Keratinocyte (primary cell): ENCODE results near the gene STXBP3. TPM values are rescaled to one million over a fixed set of nuclear protein-coding genes. Genes with fewer than 3 reads are reported as not detected.

Source experiments
- DNase-seq: peaks from one replicate; pipeline ENCODE4 v3.0.0-alpha.2; 2011; ENCODE audit warnings: low read depth, missing footprints, low spot score
- FAIRE-seq: peaks from 2 replicates; lab custom pipeline; 2011; peaks lifted over from hg19 to GRCh38; lab: Jason Lieb, UNC
- H2AFZ ChIP-seq: 2 replicates; pipeline ENCODE4 v1.6.0; 2012; ENCODE audit warnings: low read length, control low read depth, inconsistent platforms; ENCODE audit not compliant: control insufficient read depth
- H3K27ac ChIP-seq: 2 replicates; pipeline ENCODE4 v1.5.1; 2011; ENCODE audit warnings: low read length; ENCODE audit not compliant: control insufficient read depth, insufficient read depth
- H3K27me3 ChIP-seq: 3 replicates; pipeline ENCODE4 v1.6.0; 2011; ENCODE audit warnings: low read length; ENCODE audit not compliant: control insufficient read depth, insufficient read depth; ENCODE audit errors: extremely low read depth
- H3K36me3 ChIP-seq, 2 experiments: 2 replicates in 1 of 2; 3 replicates in 1 of 2; pipeline ENCODE4 v1.5.1; 2011; ENCODE audit warnings: low read length in 2 of 2, mild to moderate bottlenecking in 1 of 2; ENCODE audit not compliant: control insufficient read depth in 2 of 2, insufficient read depth in 2 of 2; ENCODE audit errors: extremely low read depth in 1 of 2
- H3K4me1 ChIP-seq: 3 replicates; pipeline ENCODE4 v1.5.1; 2011; ENCODE audit warnings: low read length; ENCODE audit not compliant: control insufficient read depth, insufficient read depth; ENCODE audit errors: extremely low read depth
- H3K4me2 ChIP-seq: 3 replicates; pipeline ENCODE4 v1.6.0; 2011; ENCODE audit warnings: low read depth, low read length; ENCODE audit not compliant: control insufficient read depth, insufficient read depth; ENCODE audit errors: extremely low read depth
- H3K4me3 ChIP-seq, 3 experiments: fragments of 200-600 bp in 1 of 3; sonication (generic) in 1 of 3; 2 replicates in 2 of 3; 3 replicates in 1 of 3; pipeline ENCODE4 v1.5.1; 2011 to 2016; ENCODE audit warnings: low read length in 3 of 3, mild to moderate bottlenecking in 3 of 3, control low read depth in 2 of 3, inconsistent platforms in 1 of 3, low read depth in 1 of 3, mixed read lengths in 1 of 3, mixed run types in 1 of 3, moderate library complexity in 1 of 3; ENCODE audit not compliant: control insufficient read depth in 2 of 3, insufficient read depth in 2 of 3; ENCODE audit errors: extremely low read depth in 1 of 3
- H3K79me2 ChIP-seq: 2 replicates; pipeline ENCODE4 v1.6.0; 2012; ENCODE audit warnings: low read length; ENCODE audit not compliant: control insufficient read depth, insufficient read depth
- H3K9ac ChIP-seq: 3 replicates; pipeline ENCODE4 v1.6.0; 2011; ENCODE audit warnings: low read length; ENCODE audit not compliant: control insufficient read depth, insufficient read depth; ENCODE audit errors: extremely low read depth
- H3K9me1 ChIP-seq: 3 replicates; pipeline ENCODE4 v1.6.0; 2011; ENCODE audit warnings: low read length; ENCODE audit not compliant: control insufficient read depth, insufficient read depth; ENCODE audit errors: extremely low read depth
- H3K9me3 ChIP-seq: 2 replicates; pipeline ENCODE4 v1.5.1; 2012; ENCODE audit warnings: low read depth, low read length; ENCODE audit not compliant: control insufficient read depth
- H4K20me1 ChIP-seq: 3 replicates; pipeline ENCODE4 v1.6.0; 2011; ENCODE audit warnings: low read length; ENCODE audit not compliant: control insufficient read depth, insufficient read depth; ENCODE audit errors: extremely low read depth
- CTCF ChIP-seq, 3 experiments: IDR thresholded peaks in 1 of 3; conservative IDR thresholded peaks in 1 of 3; optimal IDR thresholded peaks in 1 of 3; 2 replicates in 2 of 3; 3 replicates in 1 of 3; pipeline versions ENCODE3 to v1.5.1; 2011; ENCODE audit warnings: low read length in 3 of 3, mild to moderate bottlenecking in 3 of 3, moderate library complexity in 2 of 3, control low read depth in 1 of 3, inconsistent platforms in 1 of 3; ENCODE audit not compliant: insufficient read depth in 2 of 3; ENCODE audit errors: extremely low read depth in 1 of 3
- EZH2 ChIP-seq: IDR thresholded peaks from one replicate; pipeline ENCODE4 v1.6.1; 2012; ENCODE audit warnings: inconsistent platforms, mild to moderate bottlenecking, low read length, moderate library complexity
- dilution Hi-C: fragments of 300-500 bp; cut with MboI; formaldehyde crosslinking; loops from one replicate; pipeline ENCODE4 v1.7.0; 2020; ENCODE audit warnings: low sequenced_read_pairs; ENCODE audit not compliant: extremely low pct_ligation_motif_present
- polyA plus RNA-seq, 5 experiments: library from polyadenylated mRNA; depleted of rRNA in 3 of 5; stranded (reverse) in 3 of 5; stranded (forward) in 1 of 5; unstranded in 1 of 5; fragments of >200 nt; gene quantifications; 1 replicate in 1 of 5; 2 replicates in 3 of 5; 3 replicates in 1 of 5; pipeline versions ENCODE4 v1.2.1 to v1.2.3, GENCODE V29; 2011 to 2012; ENCODE audit warnings: missing spikeins in 2 of 5, low read depth in 1 of 5, low replicate concordance in 1 of 5

STXBP3 gene
- polyA plus RNA-seq, 1 donor (not counting 4 experiments of a cell fraction or from before 2014, with no cell fraction given), result 36.3 TPM

GRCh38 chr1:108845991-108846390 lies 99.5 kb downstream of the STXBP3 start:
- peaks cover 19% of the 10 kb centered on the region for H3K4me1 ChIP-seq
- H3K4me2 ChIP-seq, result peak overlapping the region; percentile 42
- H3K9me3 ChIP-seq, result no peaks in the 10 kb centered on the region
- no peaks in the 10 kb centered on the region for H4K20me1 ChIP-seq
- TF ChIP-seq CTCF (optimal IDR thresholded peaks at IDR 0.05 in 1 of 3, IDR thresholded peaks at IDR 0.05 in 1 of 3, conservative IDR thresholded peaks at IDR 0.05 in 1 of 3; ENCODE audit: extremely low read depth in 1 of 3, insufficient read depth in 2 of 3, low read length in 3 of 3) (no peak), EZH2 (no peak)
- peak overlapping the region; percentile 26 for H3K9ac ChIP-seq
- H3K79me2 ChIP-seq, result no peaks in the 10 kb centered on the region
- no peaks in the 10 kb centered on the region for H3K27me3 ChIP-seq
- DNase-seq (no peak), FAIRE-seq (peak; percentile 82)
- dilution Hi-C loops, result no loop called here
- peak overlapping the region; percentile 84 for H3K27ac ChIP-seq
- H2AFZ ChIP-seq, result peak overlapping the region; percentile 14
- H3K36me3 ChIP-seq, result no peaks in the 10 kb centered on the region
- no peak overlapping the region for H3K4me3 ChIP-seq
- no peaks in the 10 kb centered on the region for H3K9me1 ChIP-seq

GRCh38 chr1:108847494-108847893 lies 101.0 kb downstream of the STXBP3 start:
- Histone ChIP-seq H3K9ac (no peak overlapping the region), H3K4me2 (no peak overlapping the region), H3K27me3 (no peaks in the 10 kb centered on the region), H3K4me3 (no peak overlapping the region), H4K20me1 (no peaks in the 10 kb centered on the region), H3K9me1 (no peaks in the 10 kb centered on the region), H3K79me2 (no peaks in the 10 kb centered on the region), H2AFZ (no peak overlapping the region), H3K36me3 (no peaks in the 10 kb centered on the region), H3K27ac (no peak overlapping the region), H3K9me3 (no peaks in the 10 kb centered on the region), H3K4me1 (peaks cover 17% of the 10 kb centered on the region)
- DNase-seq, result no peak
- FAIRE-seq, result no peak
- TF ChIP-seq CTCF (optimal IDR thresholded peaks at IDR 0.05 in 1 of 3, IDR thresholded peaks at IDR 0.05 in 1 of 3, conservative IDR thresholded peaks at IDR 0.05 in 1 of 3; ENCODE audit: extremely low read depth in 1 of 3, insufficient read depth in 2 of 3, low read length in 3 of 3), result no peak
- TF ChIP-seq EZH2, result no peak
- dilution Hi-C loops, result no loop called here
